Parathyroid adenoma (tissue), 2 donors: ENCODE data around the gene CMPK2.

ENCODE experiments used
- H2AFZ ChIP-seq: fragments of 300-600 bp; sonication (generic); one replicate; pipeline ENCODE4 v1.7.0; 2017; ENCODE audit warnings: antibody characterized with exemption, mild to moderate bottlenecking
- H3K27ac ChIP-seq: fragments of 300-600 bp; sonication (generic); one replicate; pipeline ENCODE4 v1.7.0; 2017
- H3K27me3 ChIP-seq: fragments of 300-600 bp; sonication (generic); one replicate; pipeline ENCODE4 v1.7.0; 2017; ENCODE audit warnings: low read length; ENCODE audit not compliant: control insufficient read depth, insufficient read depth
- H3K36me3 ChIP-seq: fragments of 300-600 bp; sonication (generic); one replicate; pipeline ENCODE4 v1.7.0; 2017; ENCODE audit warnings: low read length; ENCODE audit not compliant: control insufficient read depth, insufficient read depth
- H3K4me1 ChIP-seq: fragments of 300-600 bp; sonication (generic); one replicate; pipeline ENCODE4 v1.7.0; 2017; ENCODE audit warnings: control low read depth
- H3K4me2 ChIP-seq: fragments of 300-600 bp; sonication (generic); one replicate; pipeline ENCODE4 v1.7.0; 2017; ENCODE audit warnings: low read length
- H3K4me3 ChIP-seq: fragments of 300-600 bp; sonication (generic); one replicate; pipeline ENCODE4 v1.7.0; 2017; ENCODE audit warnings: low read depth, low read length
- H3K79me2 ChIP-seq: fragments of 300-600 bp; sonication (generic); one replicate; pipeline ENCODE4 v1.7.0; 2017; ENCODE audit warnings: control low read depth
- H3K9ac ChIP-seq: fragments of 300-600 bp; sonication (generic); one replicate; pipeline ENCODE4 v1.7.0; 2017; ENCODE audit warnings: mild to moderate bottlenecking
- H3K9me3 ChIP-seq: fragments of 300-600 bp; sonication (generic); one replicate; pipeline ENCODE4 v1.7.0; 2017; ENCODE audit warnings: low read length; ENCODE audit not compliant: control insufficient read depth
- TF ChIP-seq, protein P1 (sequence below): fragments of 300-600 bp; sonication (generic); IDR thresholded peaks from one replicate; pipeline ENCODE4 v1.7.0; 2017; ENCODE audit warnings: antibody characterized with exemption, mild to moderate bottlenecking
- donor health status: primary hyperparathyroidism.

CMPK2 gene

DNA sequence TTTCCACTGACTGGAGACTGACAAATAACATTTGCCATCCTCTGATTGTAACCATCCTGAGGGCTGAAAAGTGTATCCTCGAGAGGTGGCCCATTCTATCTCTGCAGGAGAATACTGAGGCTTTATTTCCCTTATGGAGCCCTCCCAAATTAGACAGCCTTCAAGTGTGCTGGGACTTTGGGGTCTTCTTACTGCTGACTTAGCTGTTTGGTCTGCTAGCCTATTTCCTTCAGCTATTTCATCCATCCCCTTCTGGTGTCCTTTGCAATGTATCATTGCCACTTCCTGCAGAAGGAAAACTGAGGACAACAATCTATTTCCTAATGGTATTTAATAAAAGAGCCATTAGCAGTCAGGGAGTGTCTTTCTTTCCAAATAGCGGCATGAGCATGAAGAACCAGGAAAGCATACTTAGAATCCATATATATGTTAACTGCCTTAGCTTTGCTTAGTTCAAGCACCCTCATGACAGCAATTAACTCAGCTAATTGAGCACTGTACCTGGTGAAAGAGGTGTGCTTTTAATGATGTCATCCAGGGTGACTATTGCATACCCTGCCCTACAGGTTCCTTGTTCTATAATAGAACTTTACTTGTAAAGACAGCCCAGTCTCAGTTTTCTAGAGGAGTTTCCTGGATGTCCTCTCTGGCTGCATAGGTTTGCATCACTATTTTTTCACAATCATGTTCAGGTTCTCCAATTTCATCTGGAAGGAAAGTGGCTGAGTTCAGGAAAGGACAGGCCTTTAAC, 24.0 kb downstream of the CMPK2 start:
- no peak overlapping the region for H3K9ac ChIP-seq
- no peak overlapping the region for H3K27ac ChIP-seq
- H3K4me1 ChIP-seq, result no peaks in the 10 kb centered on the region
- H3K4me2 ChIP-seq, result no peak overlapping the region
- H2AFZ ChIP-seq, result no peak overlapping the region
- H3K4me3 ChIP-seq, result no peak overlapping the region
- no peaks in the 10 kb centered on the region for H3K36me3 ChIP-seq
- TF ChIP-seq, protein P1, sequence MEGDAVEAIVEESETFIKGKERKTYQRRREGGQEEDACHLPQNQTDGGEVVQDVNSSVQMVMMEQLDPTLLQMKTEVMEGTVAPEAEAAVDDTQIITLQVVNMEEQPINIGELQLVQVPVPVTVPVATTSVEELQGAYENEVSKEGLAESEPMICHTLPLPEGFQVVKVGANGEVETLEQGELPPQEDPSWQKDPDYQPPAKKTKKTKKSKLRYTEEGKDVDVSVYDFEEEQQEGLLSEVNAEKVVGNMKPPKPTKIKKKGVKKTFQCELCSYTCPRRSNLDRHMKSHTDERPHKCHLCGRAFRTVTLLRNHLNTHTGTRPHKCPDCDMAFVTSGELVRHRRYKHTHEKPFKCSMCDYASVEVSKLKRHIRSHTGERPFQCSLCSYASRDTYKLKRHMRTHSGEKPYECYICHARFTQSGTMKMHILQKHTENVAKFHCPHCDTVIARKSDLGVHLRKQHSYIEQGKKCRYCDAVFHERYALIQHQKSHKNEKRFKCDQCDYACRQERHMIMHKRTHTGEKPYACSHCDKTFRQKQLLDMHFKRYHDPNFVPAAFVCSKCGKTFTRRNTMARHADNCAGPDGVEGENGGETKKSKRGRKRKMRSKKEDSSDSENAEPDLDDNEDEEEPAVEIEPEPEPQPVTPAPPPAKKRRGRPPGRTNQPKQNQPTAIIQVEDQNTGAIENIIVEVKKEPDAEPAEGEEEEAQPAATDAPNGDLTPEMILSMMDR, result no peak
- no peaks in the 10 kb centered on the region for H3K27me3 ChIP-seq
- peaks cover 4% of the 10 kb centered on the region for H3K9me3 ChIP-seq
- no peaks in the 10 kb centered on the region for H3K79me2 ChIP-seq

DNA sequence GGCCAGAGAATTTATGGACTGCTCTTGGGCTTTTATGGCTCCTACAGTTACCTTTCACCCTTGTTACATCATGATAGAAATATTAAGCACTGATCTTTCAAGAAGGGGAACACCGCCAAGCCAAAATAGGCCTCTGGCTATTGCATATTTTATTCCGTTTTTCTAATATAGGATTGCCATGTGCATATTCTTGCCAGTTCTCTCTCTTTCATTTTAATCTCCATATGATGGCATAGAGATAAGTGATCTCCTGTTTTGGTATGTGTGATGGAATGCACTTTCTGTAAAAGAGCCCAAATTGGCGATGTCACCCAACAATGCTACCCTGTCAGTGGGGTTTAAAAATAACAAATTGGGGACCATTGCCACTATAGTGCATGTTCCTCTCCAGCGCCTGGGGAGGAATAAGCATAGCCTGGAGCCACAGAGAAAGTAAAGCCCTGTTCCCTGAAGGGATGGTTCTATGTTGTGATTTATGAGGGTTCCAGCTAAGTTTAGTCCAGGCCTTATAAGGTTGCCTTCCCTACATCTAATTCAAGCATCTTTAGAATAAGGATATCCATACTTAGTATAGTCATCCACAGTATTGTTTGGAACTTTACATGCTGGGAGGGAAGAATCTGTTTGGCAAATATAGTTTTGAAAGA, 26.9 kb downstream of the CMPK2 start:
- no peaks in the 10 kb centered on the region for H3K27me3 ChIP-seq

DNA sequence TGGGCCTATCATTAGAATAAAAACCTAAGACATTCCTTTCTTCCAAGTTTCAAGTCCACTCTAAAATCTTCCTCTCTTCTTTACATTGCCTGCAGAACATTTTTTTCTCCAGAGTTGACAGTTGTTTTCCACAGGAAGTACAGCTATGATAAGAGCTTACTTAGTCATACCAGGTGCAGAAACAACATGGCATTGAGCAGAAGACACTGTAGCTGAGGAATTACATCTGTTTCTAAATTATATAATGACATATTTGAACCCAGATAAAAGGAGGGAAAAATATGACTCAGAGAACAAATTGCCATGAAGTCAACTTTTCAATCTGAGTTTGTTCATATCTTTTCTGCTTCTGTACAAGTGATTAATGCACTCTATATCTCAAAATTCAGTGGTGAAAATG, 30.2 kb downstream of the CMPK2 start:
- TF ChIP-seq, protein P1, result no peak
- Histone ChIP-seq H3K27me3 (no peaks in the 10 kb centered on the region), H3K79me2 (no peaks in the 10 kb centered on the region), H3K9ac (no peak overlapping the region), H3K36me3 (no peaks in the 10 kb centered on the region), H3K4me1 (no peaks in the 10 kb centered on the region), H2AFZ (no peak overlapping the region), H3K4me2 (no peak overlapping the region), H3K4me3 (no peak overlapping the region), H3K9me3 (no peaks in the 10 kb centered on the region), H3K27ac (no peak overlapping the region)

More for the DNA sequence above, 26.9 kb downstream of the CMPK2 start:
- Histone ChIP-seq H2AFZ (no peak overlapping the region), H3K4me1 (no peaks in the 10 kb centered on the region), H3K36me3 (no peaks in the 10 kb centered on the region), H3K79me2 (no peaks in the 10 kb centered on the region), H3K4me3 (no peak overlapping the region), H3K9ac (no peak overlapping the region), H3K9me3 (no peaks in the 10 kb centered on the region), H3K27ac (no peak overlapping the region), H3K4me2 (no peak overlapping the region)
- TF ChIP-seq, protein P1, result no peak

DNA sequence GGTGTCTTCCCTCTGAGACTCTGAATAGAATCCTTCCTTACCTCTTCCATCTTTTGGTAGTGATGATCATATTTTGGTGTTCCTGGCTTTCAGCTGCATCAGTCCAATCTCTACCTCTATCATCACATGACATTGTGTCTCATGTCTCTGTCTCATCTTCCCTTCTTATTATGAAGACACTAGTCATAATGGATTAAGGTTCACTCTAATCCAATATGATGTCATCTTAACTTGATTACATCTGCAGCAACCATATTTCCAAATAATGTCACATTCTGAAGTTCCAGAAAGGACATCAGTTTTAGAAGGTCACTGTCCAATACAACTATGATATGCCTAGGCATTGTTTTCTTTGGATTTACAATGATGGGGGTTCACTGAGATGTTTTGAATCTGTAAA, 31.5 kb downstream of the CMPK2 start:
- no peaks in the 10 kb centered on the region for H3K9me3 ChIP-seq

More for the DNA sequence above, 31.5 kb downstream of the CMPK2 start:
- TF ChIP-seq, protein P1, result no peak
- Histone ChIP-seq H3K4me1 (no peaks in the 10 kb centered on the region), H3K79me2 (no peaks in the 10 kb centered on the region), H3K4me3 (no peak overlapping the region), H2AFZ (no peak overlapping the region), H3K27me3 (no peaks in the 10 kb centered on the region), H3K4me2 (no peak overlapping the region), H3K9ac (no peak overlapping the region), H3K27ac (no peak overlapping the region), H3K36me3 (no peaks in the 10 kb centered on the region)
